GM19240 (cell line): Measurements from ENCODE around the gene FGF3.

Experiments used
- DNase-seq: peaks from one replicate; pipeline ENCODE4 v3.0.0; 2011; ENCODE audit warnings: low spot score; ENCODE audit not compliant: insufficient read length

The FGF3 gene

DNA sequence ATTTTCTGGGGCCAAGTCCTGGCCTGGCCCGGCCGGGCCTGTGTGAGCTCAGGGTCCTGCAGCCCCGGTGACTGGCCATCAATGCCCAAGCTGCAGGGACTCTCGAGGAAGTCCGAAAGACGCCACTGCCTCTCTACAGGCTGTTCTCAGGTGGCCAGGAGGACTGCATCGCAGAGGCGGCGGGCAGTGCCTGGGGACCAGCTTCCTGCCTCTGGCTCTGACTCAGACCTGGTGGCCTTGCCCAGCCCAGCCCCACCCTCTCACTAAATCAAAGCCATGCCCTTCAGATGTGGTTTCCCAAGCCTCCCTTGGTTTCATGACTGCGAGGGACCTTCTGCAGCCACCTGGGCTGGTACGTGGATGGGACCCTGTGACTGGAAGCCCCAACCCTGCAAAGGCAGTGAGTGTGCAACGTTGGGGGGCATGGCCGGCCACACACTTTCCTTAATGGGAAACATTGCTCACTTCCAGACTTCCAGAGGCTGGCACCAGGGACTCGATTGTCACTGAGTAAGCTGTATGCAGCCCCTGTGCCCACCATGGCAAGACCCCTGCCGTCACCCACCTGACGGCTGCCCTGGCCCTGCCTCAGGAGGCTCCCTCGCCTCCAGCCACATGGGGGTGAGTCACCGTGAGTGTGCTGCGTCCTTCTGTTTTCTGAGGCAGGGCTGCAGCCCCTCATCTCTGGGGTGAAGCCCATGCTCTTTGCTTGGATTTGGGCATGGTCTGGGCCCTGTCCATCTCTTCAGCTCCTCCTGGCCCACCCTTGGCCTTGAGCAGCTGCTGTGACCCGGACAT, 6.0 kb upstream of the FGF3 start:
- DNase-seq, result no peak

DNA sequence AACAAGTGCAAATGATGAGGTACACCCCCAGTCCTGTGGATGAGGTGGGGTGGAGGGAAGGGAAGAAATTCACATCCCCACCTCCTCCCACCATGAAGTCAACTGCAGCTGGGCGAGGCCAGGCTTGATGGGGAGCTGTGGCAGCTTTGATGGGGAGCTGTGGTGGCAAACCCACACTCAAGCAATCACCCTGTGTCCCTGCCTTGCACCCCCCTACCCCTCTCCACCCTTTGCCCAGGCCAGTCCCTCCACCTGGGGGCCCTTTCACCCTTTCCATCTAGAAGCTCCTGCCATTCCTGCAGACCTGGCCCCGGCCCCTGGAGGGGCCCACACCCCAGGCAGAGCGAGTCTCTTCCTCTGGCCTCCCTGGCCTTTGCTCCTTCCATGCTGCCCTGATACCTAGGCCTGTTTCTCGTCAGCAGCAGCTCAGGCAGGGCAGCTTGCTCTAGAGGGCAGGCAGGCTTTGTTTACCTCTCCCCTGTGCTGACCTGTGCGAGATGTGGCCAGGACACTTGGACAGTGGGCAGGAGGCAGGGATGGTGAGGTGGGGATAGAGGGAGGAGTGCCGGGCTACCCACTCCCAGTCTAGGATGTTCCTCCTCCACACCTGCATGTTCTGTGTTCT, 4.5 kb upstream of the FGF3 start:
- no peak for DNase-seq

DNA sequence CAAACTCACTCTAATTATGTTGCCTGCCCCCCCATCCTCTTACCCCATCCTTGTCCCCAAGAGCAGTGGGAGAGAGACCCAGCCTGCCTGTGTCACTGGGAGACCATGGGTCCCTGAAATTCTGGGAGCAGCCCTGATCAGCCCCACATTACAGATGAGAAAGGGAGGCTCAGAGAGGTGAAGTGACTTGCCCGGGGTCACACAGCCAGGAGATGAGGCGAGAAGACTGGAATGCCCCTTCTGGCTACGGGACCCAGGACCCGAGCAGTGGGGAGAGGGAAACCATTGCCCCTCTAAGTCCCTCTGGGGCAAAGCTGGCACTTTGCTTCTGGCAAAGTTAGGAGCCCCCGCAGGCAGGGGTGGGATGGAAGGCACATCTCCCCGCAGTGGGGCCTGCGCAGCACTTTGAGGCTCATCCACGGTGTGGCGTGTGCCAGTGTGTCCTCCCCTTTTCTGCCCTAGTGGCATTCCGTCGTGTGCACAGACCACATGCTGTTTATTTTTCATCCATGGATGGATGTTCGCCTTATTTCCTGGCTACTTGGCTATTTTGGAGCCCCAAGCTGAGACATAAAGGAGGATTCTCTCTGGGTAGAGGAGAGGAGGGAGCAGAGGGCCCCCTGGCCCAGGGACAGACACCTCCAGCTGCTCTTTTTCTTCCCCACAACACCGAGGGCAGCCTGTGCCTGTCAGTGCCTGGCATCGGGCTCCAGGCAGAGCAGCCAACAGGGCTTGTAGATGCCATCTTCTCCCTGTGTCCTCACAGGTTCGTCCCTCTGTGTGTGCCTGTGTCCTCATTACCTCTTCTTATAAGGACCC, 3.7 kb upstream of the FGF3 start:
- DNase-seq, result no peak

DNA sequence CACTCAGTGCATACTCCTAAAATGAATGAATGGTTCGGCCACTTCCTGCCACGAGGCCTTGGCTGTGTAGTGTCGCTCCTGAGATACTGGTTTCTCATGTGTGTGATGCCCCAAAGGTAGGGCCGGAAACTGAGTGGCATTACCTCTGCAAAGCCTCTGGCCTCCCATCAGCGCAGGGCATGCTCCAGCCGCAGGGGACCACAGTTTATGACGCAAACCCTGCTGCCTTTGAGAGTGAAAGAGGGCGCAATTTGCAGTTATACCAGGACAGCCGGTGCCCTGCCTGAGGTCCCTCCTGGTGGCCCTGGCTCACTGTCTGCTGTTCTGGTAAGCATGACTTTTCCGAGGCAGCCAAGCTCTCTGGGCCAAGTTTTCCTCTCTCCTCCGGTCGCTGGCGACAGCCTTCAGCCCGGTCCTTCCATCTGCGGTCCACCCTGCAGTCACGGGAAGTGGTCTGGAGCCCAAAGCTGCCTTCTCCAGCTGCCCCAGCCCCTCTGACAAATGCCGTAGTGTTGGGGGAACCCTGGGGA, 2.4 kb upstream of the FGF3 start:
- DNase-seq, result no peak

DNA sequence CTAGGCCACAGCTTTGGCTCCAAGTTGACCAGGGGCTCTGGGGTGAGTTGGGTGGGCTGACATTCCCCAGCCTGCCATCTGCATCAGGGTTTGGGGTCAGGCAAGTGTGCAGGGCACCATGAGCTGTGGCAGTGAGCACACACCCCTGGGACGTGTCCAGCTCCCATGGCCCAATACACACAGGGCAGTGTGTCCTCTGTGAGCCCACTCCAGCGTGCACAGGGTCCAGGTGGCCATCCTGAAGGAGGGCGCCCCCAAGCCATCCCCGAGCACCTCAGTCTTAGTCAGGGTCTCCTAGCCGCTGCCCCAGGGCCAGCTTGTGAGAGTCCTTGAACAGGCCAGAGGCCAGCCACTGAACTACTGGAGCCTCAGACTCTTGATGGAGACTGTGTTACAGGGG, 1.2 kb upstream of the FGF3 start:
- DNase-seq, result no peak

DNA sequence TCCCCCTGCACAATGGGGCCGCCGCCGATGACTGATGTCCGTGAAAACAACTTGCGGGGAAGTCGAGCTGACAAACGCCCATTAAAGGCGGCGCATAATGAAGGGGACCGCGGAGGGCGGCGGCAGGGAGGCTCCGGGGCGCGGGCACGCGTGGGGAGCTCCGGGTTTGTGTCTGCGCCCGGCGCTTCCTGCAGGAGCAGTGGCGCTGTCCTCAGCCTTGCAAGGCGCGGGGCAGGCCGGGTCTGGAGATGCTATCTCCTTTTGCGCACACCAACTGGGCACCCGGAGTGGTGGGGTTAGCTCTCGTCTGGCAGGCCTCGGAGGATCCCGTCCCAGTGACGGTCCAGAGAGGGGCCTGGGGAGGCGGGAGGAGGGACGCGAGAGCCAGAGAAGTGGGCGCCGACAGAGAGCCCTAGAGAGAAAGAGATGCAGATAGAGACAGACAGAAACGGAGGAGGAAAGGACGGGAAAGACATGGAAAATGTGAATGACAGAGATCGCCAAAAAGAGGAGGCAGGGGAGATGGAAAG, 390 bp upstream of the FGF3 start:
- DNase-seq, result no peak

DNA sequence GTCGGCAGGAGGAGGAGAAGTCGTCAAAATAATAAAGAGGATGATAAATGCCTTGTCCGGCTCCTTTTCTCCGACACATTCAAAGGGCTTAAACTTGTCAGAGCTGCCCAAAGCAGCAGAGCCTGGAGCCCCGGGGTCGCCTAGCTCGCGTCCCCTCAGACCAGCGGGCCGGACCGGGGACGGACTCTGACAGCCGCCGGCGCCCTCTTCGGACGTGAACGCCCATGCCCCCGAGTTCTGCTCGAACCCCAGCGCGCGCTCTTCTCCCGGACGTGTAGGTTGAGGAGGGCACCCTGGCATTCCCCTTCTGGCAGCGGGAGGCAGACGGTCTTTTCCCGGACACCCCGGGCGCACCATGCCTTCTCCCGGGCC, 999 bp downstream of the FGF3 start:
- no peak for DNase-seq

DNA sequence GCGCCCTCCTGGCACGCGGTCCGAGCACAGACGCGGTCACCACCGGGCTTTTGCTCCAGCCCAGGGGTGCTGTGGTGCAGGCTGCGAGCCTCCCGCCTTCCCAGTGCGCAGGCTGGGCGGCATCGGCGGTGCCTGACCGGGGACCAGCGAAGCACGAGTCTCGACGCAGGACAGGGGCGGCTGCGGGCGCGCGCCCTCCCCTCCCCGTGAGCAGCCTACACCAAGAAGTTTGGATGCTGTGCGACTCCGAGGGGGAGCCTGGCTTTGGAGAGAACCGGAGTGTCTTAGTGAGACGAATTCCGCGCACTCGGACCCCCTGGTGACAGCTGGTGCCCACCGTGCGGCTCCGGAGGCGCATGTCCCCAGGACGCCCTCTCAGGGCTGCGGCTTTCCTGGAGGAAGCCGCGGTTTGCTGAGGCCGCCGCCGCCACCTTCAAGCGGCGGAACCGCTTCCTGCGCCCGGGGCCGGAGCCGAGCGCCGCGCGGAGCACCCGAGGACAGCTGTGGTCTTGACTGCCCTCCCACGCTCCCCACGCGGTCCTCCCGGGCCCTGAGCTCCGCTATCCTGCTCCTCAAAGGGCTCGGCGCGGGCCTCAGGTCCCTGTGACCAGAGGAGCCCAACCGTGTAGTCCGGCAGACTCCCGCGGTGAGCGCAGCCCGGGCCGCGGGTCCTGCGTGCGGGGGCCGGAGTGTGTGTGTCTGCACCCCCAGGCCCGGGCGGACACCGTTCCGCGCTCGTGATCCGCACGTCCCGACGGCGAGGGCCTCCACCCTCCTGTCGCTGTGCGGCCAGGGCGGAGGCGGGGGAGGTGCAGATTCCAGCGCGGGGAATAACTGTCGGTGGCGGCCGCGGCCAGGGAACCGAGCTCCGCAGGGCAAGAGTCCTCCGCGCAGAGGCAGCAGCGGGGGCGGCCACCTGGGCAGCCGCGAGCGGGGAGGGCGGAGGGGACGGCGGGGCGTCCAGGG, 1.7 kb downstream of the FGF3 start:
- no peak for DNase-seq

DNA sequence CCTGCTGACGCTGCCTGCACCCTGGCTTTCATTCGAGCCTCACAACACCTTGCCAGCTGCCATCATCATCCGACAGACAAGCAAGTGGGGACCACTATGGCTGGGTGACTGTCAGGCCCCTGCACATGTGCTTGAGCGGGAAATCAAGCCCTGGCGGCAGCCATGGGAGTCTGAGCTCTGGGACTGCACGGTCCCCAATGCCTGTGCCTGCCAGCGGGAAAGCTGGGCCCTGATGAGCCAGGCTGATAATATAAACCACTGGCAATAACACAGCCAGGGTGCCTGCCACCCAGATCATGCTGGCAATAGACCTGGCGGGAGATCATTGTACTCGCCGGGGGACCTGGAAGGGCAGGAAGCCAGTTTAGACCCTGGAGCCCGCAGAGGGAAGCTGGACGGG, 2.5 kb downstream of the FGF3 start:
- DNase-seq, result no peak

DNA sequence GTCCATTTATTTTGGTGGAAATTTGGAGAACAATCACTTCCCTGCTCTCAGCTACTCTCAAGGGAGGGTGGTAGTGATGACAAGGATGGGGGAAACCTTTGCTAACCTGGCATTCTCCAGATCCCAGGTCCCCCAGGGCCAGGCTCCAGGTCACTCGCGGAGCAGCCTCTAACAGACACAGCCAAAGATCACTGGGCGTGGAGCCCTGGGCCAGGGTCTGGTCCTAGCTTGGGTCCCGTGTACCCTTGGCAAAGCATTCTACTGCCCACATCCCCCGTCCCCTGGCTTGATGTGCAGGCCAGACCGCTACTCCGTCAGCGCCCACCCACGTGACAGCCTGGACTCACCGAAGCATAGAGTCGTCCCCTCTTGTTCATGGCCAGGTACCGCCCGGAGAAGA, 3.2 kb downstream of the FGF3 start:
- DNase-seq, result no peak

DNA sequence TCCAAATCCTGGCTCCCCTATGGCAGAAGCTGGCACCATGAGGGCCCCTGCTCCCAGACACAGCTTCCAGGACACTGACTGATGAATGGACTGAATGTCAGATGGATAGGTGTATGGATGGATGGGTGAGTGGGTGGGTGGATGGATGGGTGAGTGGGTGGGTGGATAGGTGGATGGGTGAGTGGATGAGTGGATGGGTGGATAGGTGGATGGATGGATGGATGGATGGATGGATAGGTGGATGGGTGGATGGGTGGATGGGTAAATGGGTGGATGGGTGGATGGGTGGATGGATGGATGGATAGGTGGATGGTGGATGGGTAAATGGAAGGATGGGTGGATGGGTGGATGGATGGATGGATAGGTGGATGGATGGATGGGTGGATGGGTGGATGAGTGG, 4.3 kb downstream of the FGF3 start:
- no peak for DNase-seq

DNA sequence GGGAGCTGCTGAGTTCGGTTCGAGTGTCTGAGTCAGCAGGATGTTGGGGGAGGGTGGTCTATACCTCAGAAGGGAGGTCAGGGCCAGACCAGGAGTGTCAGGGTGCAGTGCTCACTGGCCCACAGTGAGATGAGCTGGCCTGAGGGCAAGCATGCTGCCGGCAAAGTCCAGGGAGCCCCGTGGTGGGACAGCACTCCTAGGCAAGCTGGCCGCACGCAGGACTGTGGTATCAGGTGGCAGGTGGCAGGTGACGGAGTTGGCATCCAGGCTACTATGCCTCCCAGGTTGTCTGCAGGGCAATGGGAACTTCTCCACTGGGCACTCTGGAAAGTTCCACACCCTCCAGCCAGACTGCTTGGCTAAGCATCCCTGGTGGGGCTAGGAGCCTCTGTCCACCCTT, 4.8 kb downstream of the FGF3 start:
- DNase-seq, result no peak

DNA sequence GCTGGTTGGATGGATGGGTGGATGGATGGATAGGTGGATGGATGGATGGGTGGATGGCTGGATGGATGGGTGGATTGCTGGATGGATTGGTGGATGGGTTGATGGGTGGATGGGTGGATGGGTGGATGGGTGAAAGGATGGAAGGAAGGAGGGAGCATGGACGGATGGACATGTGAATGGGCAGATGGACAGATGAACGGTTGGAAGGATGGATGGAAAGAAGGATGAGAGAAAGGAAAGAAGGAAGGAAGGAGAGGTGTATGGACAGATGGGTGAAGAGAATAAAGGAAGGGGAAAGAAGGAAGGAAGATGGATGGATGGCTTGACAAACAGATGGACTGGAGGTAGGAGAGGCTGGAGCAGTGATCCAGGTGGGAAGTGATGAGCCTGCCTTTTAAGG, 5.4 kb downstream of the FGF3 start:
- DNase-seq, result no peak

DNA sequence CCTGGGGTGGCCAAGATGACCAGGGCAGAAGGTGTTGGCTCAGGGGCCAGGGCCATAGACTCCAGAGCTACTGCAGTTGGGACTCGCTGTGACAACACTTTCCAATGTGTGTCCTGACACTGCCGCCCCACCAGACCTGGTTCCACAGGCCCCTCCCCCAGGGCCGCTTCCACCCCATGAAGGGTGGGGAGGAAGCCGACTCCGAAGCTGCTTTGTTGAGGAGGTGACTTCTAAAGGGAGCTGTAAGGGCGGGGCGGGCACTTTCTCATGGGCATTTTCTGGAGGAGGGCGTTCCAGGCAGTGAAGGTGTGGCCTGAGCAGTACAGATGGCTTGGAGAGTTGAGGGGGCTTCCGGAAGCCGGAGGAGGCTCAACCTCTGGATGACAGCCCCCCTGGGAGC, 6.3 kb downstream of the FGF3 start:
- DNase-seq, result no peak

DNA sequence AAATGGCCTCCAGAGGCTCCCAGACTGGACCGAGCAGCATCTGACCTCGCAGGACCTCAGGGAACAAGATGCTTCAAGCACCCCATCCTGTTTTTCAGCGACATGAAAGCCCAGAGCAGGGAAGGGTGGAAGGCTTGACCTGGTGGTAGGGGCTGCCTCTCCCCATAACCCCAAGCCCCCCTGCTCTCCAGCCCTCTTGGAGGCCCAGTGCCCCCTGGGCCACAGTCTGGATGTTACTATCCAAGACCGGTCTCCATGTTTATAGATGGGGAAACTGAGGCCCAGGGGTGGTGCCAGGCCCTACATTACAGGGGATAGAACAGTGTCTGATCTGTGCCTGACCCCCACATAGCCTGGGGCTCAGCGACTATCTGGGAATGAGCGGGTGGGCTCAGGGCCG, 7.0 kb downstream of the FGF3 start:
- no peak for DNase-seq

DNA sequence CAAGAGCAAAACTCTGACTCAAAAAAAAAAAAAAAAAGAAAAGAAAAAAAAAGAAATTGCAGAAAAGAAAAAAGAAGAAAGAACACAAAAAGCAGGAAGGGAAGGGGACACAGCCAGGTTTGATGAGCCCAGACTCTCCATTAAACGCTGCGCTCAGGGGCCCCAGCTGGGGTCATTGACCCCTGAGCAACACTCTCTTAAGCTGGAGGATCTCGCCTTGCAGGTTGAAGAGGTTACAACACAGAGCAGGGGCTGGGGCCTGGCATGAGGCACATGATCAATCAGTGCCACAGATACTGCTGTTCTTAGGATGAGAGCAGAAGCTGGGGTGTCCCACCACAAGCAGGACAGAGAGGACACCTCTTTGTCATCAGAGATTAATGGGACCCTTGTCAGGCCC, 7.8 kb downstream of the FGF3 start:
- DNase-seq, result no peak

DNA sequence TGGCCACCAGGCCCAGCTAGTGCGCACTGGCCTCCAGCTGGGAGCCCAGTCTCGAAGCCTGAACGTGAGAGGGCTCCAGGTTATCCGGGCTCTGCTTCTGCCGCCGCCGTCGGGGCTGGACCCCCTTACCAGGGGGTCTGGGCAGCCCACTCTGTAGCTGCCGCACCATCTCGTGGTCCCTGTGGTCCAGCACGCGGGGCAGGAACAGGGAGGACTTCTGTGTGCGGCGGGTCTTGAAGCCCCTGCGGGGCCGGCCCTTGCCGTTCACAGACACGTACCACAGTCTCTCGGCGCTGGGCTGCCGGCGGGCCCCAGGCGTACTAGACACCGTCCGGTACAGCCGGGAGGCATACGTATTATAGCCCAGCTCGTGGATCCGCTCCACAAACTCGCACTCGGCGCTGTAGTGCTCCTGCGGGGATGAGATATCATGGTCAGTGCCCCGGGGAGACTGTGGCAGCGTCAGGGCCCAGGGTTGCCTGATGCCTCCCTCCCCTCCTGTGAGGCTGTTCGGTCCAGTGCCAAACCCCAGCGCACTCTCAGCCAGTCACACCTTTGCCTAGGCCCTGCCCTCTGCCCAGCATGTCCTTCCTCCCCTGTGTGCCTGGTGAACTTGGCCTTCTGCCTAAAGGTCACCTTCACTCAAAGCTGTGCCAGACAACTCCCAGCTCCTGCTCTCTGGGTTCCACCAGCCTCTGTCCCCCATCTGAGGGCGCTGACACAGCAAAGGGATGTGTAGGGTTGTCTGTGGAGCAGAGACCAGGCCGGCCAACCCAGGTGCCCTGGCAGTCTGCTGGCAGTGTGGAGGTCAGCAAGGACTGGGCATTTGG, 8.7 kb downstream of the FGF3 start:
- DNase-seq, result no peak

DNA sequence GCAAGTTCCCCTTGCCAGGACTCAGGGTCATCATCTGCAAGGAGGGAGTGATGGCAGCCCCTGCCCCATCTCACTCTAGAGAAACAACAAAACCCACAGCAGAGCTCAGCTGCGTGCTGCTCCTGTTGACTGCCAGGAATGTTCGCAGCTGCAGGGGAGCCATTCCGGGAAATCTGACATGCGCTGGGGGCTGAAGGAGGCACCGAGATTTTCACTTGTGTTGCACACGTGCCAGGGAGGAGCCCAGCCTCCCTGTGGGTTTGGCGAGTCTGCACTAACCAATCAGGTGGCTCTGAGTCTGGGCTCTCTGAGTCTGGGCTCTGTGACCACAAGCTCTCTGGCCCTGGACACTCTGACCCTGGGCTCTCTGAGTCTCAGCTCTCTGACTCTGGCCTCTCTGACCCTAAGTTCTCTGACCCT, 10.5 kb downstream of the FGF3 start:
- DNase-seq, result no peak

DNA sequence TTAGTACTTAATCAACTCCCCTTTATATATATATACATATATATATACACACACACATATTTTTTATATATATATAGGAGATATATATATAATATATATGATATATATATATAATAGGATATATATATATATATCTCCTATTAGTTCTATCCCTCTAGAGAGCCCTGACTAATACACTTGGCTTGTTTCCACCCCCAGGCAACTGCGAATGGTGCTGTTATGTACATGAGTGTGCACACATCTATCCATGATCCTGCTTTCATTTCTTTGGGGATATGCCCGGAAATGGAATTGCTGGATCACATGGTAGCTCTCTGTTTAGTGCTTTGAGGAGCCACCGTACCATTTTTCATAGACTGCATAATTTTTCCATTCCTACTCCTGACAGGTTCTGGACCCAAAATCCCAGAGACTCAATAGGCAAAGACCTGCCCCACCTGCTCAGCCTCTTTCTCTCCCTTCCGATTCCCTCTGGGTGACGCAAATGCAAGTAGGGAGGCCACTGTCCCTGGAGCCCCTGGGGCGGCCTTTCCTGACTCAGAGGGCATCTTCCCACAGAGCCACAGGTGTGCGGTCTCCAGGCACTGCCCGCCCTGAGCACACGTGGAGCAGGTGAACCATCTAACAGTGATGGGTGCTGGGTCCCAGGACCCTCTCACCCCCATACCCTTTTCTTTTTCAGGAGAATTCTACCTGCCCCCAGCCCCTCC, 12.0 kb downstream of the FGF3 start:
- no peak for DNase-seq
